HFFc6 (cell line): ENCODE results near the gene TBC1D4. TPM values are rescaled to one million over a fixed set of nuclear protein-coding genes. Genes with fewer than 3 reads are reported as not detected.

Experiments used
- DNase-seq: peaks from one replicate; pipeline ENCODE4 v3.0.0-alpha.2; 2018
- H3K27ac Mint-ChIP-seq: 2 replicates; pipeline ENCODE4 v1.8.0; 2020; ENCODE audit warnings: mild to moderate bottlenecking, mixed read lengths
- H3K27me3 Mint-ChIP-seq: 2 replicates; pipeline ENCODE4 v1.8.0; 2021; ENCODE audit warnings: mild to moderate bottlenecking, moderate library complexity, mixed read lengths; ENCODE audit not compliant: insufficient read depth
- H3K36me3 Mint-ChIP-seq: 2 replicates; pipeline ENCODE4 v1.8.0; 2021; ENCODE audit warnings: low read depth, mixed read lengths
- H3K4me1 Mint-ChIP-seq: 2 replicates; pipeline ENCODE4 v1.8.0; 2020; ENCODE audit warnings: low read depth, mixed read lengths
- H3K4me3 Mint-ChIP-seq: 2 replicates; pipeline ENCODE4 v1.8.0; 2020; ENCODE audit warnings: mild to moderate bottlenecking, moderate library complexity, mixed read lengths
- H3K9me3 Mint-ChIP-seq: 2 replicates; pipeline ENCODE4 v1.8.0; 2020; ENCODE audit warnings: mild to moderate bottlenecking, mixed read lengths
- CTCF ChIP-seq: fragments of 200-600 bp; sonication (generic); IDR thresholded peaks from 2 replicates; pipeline ENCODE4 v1.5.0; 2021; ENCODE audit warnings: antibody characterized with exemption, mild to moderate bottlenecking
- total RNA-seq, 6 experiments: library from RNA; stranded (reverse); fragmentation: NEBNext Ultra II Directional; extraction: Animal tissue kit (Norgen Biotek cat#: 25700); gene quantifications; 2 replicates in 1 of 6; 3 replicates in 5 of 6; pipeline ENCODE4 v1.2.3, GENCODE V29; 2021

TBC1D4 gene
- total RNA-seq, 6 experiments from 2014 or later = 13.6 to 20.6 (median 16.6) TPM

GRCh38 chr13:75506018-75506417 lies 24.0 kb upstream of the TBC1D4 start:
- no peak for DNase-seq
- H3K4me1 Mint-ChIP-seq = 0 out of 2 replicates have a peak, but pooled peaks cover 7% of the 10 kb centered on the region
- H3K9me3 Mint-ChIP-seq = no peaks in the 10 kb centered on the region
- no peaks in the 10 kb centered on the region; the same call in 1 of the 2 replicates for H3K27me3 Mint-ChIP-seq
- H3K27ac Mint-ChIP-seq = no peak overlapping the region
- no peak overlapping the region for H3K4me3 Mint-ChIP-seq
- H3K36me3 Mint-ChIP-seq = 0 out of 2 replicates have a peak, but pooled peaks cover 4% of the 10 kb centered on the region
- TF ChIP-seq CTCF = no peak

- H3K4me1 Mint-ChIP-seq = 0 out of 2 replicates have a peak, but pooled peaks cover 7% of the 10 kb centered on the region
- no peak overlapping the region for H3K4me3 Mint-ChIP-seq
- H3K27me3 Mint-ChIP-seq = no peaks in the 10 kb centered on the region; the same call in 1 of the 2 replicates
Measured at GRCh38 chr13:75505327-75505726, 23.4 kb upstream of the TBC1D4 start.

GRCh38 chr13:75495938-75496337 lies 14.0 kb upstream of the TBC1D4 start:
- H3K36me3 Mint-ChIP-seq = peaks cover 5% of the 10 kb centered on the region; the same call in 1 of the 2 replicates
- H3K9me3 Mint-ChIP-seq = peaks cover 6% of the 10 kb centered on the region
- peaks cover 44% of the 10 kb centered on the region for H3K4me1 Mint-ChIP-seq
- H3K27ac Mint-ChIP-seq = peak overlapping the region; percentile 53
- no peak for TF ChIP-seq CTCF
- no peaks in the 10 kb centered on the region for H3K27me3 Mint-ChIP-seq
- peak overlapping the region; percentile 28 for H3K4me3 Mint-ChIP-seq
- peak; percentile 69 for DNase-seq

More at GRCh38 chr13:75505327-75505726, 23.4 kb upstream of the TBC1D4 start:
- Mint-ChIP-seq H3K9me3 (no peaks in the 10 kb centered on the region), H3K36me3 (0 out of 2 replicates have a peak, but pooled peaks cover 4% of the 10 kb centered on the region), H3K27ac (no peak overlapping the region)
- no peak for TF ChIP-seq CTCF
- DNase-seq = no peak

GRCh38 chr13:75494491-75494890 lies 12.5 kb upstream of the TBC1D4 start:
- Mint-ChIP-seq H3K4me3 (no peak overlapping the region), H3K36me3 (peaks cover 5% of the 10 kb centered on the region; the same call in 1 of the 2 replicates), H3K27me3 (no peaks in the 10 kb centered on the region), H3K4me1 (peaks cover 51% of the 10 kb centered on the region), H3K9me3 (peaks cover 6% of the 10 kb centered on the region), H3K27ac (peak overlapping the region; percentile 11)
- TF ChIP-seq CTCF = no peak
- peak; percentile 73 for DNase-seq

- Mint-ChIP-seq H3K4me1 (peaks cover 54% of the 10 kb centered on the region), H3K27ac (no peak overlapping the region), H3K27me3 (no peaks in the 10 kb centered on the region), H3K4me3 (no peak overlapping the region), H3K9me3 (peaks cover 6% of the 10 kb centered on the region), H3K36me3 (peaks cover 5% of the 10 kb centered on the region; the same call in 1 of the 2 replicates)
- no peak for DNase-seq
- no peak for TF ChIP-seq CTCF
Measured at GRCh38 chr13:75493156-75493555, 11.2 kb upstream of the TBC1D4 start.
